NB4 (cell line): ENCODE results near the gene IQGAP2.

Source experiments
- DNase-seq: peaks from one replicate; pipeline ENCODE4 v3.0.0; 2010; ENCODE audit warnings: low read depth
- H3K4me3 ChIP-seq: one replicate; pipeline ENCODE4 v1.5.1; 2011; ENCODE audit warnings: mild to moderate bottlenecking, low read depth, low read length, moderate library complexity
- MYC ChIP-seq: IDR thresholded peaks from 2 replicates; pipeline ENCODE4 v1.6.1; 2011; ENCODE audit warnings: low read depth, low read length
- POLR2A ChIP-seq: IDR thresholded peaks from 2 replicates; pipeline ENCODE4 v1.6.1; 2011; ENCODE audit warnings: mild to moderate bottlenecking; ENCODE audit not compliant: insufficient read length; ENCODE audit errors: extremely low read depth
- TF ChIP-seq, protein P1 (sequence below): IDR thresholded peaks from 2 replicates; pipeline ENCODE4 v1.6.1; 2011; ENCODE audit warnings: low read depth, low read length
- TF ChIP-seq, protein P2 (sequence below): IDR thresholded peaks from one replicate; pipeline ENCODE4 v1.5.1; 2012; ENCODE audit warnings: low read depth, low read length

Gene IQGAP2

DNA sequence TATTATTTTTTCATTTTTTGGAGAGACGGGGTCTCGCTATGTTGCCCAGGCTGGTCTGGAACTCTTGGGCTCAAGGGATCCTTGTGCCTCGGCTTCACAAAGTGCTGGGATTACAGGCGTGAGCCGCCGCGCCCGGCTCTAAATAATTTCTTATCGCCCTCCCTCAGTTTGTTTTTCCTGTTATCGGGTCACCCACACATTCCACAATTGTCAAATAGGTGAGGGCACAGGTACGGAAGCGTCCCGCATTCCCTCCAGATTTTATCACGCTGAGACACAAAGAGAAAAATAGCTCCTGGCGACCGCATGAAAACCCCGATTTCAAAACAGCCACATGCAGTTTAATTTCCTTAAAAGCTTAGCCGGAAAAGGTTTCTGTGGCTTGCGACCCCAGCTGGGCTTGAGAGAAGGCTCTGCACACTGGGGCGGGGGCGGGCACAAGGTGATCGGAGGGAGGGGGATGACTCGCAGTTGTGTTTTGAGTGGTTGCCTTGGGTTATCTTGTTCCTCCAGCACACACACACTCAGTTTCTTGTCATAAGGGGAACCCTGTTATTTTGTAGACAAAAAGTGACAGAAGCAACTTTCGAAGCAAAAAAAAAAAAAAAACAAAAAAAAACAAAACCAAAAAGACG lies 717 bp upstream of the IQGAP2 start:
- peak overlapping the region; percentile 44 for H3K4me3 ChIP-seq
- peak; percentile 98 for DNase-seq
- TF ChIP-seq, protein P1, sequence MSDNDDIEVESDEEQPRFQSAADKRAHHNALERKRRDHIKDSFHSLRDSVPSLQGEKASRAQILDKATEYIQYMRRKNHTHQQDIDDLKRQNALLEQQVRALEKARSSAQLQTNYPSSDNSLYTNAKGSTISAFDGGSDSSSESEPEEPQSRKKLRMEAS = peak; percentile 76
- TF ChIP-seq, protein P2, sequence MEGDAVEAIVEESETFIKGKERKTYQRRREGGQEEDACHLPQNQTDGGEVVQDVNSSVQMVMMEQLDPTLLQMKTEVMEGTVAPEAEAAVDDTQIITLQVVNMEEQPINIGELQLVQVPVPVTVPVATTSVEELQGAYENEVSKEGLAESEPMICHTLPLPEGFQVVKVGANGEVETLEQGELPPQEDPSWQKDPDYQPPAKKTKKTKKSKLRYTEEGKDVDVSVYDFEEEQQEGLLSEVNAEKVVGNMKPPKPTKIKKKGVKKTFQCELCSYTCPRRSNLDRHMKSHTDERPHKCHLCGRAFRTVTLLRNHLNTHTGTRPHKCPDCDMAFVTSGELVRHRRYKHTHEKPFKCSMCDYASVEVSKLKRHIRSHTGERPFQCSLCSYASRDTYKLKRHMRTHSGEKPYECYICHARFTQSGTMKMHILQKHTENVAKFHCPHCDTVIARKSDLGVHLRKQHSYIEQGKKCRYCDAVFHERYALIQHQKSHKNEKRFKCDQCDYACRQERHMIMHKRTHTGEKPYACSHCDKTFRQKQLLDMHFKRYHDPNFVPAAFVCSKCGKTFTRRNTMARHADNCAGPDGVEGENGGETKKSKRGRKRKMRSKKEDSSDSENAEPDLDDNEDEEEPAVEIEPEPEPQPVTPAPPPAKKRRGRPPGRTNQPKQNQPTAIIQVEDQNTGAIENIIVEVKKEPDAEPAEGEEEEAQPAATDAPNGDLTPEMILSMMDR = no peak
- TF ChIP-seq MYC (0 out of 2 replicates have a peak, but pooled peaks have one; percentile 67), POLR2A (no peak)

DNA sequence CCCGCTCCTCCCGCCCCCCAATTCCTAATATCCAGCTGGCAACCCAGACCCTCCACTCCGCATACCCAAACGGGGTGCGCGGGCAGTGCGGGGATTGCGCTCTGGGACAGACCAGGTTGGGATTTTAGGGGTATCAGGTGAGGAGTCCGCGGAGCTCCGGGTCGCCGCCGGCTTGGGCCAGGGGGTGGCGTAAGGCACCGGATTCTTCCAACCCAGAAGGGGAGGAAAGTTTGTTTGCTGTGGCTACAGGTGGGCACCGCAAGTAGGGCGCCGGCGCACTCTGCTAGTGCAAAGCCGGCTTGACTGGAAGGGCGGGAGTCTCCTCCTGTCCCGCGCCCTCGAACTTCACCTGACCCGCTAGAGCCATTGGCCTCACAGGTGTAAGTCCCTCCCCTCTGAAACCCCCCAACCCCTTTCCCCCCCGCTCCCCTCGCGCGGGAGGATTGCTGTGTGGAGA lies 709 bp downstream of the IQGAP2 start:
- peak; percentile 78 for DNase-seq
- TF ChIP-seq, protein P1 = 0 out of 2 replicates have a peak, but pooled peaks have one; percentile 11
- TF ChIP-seq, protein P2 = peak; percentile 27
- TF ChIP-seq POLR2A (no peak), MYC (no peak)
- peak overlapping the region; percentile 84 for H3K4me3 ChIP-seq

DNA sequence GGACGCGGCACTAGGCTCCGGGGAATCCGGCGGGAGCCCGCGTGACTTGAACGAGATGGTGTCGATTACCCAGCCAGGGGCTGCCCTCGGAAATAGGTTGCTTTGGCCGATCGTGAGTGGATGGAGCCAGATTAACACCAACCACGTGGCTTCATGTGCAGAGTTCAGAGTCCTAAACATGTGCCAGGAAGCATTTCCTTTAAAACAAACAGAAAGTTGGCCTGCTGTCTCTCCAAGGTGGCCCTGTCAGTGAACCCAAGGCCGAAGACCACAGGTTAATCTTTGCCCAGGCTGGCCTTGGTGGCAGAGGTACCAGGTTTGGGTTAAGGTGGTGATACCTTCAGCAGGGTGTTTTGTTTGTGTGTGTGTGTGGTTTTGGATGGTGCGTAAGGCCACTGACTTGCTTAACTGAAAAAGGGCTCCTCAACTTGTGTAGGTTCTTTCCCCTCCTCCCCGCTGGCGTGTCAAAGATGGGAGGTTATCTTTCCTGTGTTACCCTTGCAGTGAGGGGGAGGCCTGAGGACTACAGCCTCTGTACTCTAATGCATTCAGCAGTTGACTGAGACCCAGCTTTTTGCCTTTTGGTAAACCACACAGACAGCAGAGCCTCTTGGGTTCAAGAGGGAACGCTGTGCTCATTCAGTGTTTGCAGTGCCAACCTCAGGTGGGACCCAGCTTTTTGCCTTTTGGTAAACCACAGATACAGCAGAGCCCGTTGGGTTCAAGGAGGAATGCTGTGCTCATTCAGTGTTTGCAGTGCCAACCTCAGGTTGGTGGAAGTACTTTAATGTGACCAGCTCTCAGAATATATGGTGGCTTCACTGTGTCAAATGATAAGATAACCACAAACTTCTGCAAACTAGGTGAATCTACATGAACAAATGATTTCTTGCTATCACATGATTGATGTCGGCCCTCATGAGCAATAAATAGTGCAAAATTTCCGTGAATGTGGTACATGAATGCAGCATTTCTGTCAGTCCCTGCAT lies 1.4 kb downstream of the IQGAP2 start:
- peak overlapping the region; percentile 84 for H3K4me3 ChIP-seq
- TF ChIP-seq POLR2A (no peak), MYC (peak; percentile 97)
- TF ChIP-seq, protein P1 = peak; percentile 98
- TF ChIP-seq, protein P2 = no peak
- peak; percentile 87 for DNase-seq

DNA sequence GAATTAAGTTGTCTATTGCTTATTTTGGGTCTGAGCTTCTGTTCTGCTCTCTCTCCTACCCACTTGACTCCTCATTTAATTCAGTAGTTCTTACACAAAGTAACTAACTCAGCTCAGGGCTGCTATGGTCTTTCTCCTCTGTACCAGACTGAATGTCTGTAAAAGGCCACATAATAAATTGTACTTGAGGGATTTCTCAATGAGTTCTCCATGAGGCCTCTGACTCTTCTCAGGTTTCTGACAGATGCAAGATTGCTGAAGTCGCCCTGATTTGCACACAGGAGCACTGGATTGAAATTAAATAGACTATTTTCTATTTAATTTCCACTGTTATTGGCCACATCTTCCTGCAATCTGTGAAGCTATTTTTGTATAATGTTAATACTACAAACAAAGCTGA lies 2.9 kb downstream of the IQGAP2 start:
- TF ChIP-seq, protein P2 = no peak
- TF ChIP-seq, protein P1 = peak; percentile 34
- 0 out of 2 replicates have a peak, but pooled peaks have one; percentile 26 for TF ChIP-seq MYC
- TF ChIP-seq POLR2A = no peak
- H3K4me3 ChIP-seq = peak overlapping the region; percentile 84
- DNase-seq = peak; percentile 63

DNA sequence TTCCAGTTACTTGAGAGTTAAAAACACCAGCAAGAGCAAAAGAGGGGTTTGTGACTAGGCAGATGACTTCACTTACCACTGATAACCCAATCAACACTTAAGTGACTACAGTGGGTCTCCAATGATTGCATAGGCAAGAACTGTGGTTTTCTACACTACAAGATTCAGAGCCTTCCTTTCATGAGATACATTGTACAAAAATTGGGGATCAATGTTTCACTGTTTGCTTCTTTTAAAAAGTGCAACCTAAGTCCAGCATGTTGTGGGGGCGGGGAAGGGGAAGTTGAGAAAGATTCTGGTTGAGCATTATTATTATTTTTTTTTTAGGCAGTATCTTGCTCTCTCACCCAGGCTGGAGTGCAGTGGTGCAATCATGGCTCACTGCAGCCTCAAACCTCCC lies 3.6 kb downstream of the IQGAP2 start:
- peak; percentile 83 for DNase-seq
- TF ChIP-seq, protein P2 = no peak
- TF ChIP-seq, protein P1 = no peak
- TF ChIP-seq MYC = 0 out of 2 replicates have a peak, but pooled peaks have one; percentile 38
- H3K4me3 ChIP-seq = peak overlapping the region; percentile 84
